CD4-positive, alpha-beta T cell treated with Interleukin-15 for 1 hour (primary cell): ENCODE data around the gene IFI27.
A peak's percentile ranks its signal among the peaks of the same experiment; 100 is the strongest.
"Not testable (repeated sequence)": the region's sequence is repeated elsewhere in the genome, so short reads cannot be mapped to it uniquely, and the experiment has no call there.

Experiments used
- DNase-seq: peaks from one replicate; pipeline ENCODE4 v3.0.0-alpha.2; 2020

The IFI27 gene

GRCh38 chr14:94126800-94127199 is 16.3 kb downstream of the IFI27 start:
- DNase-seq = no peak

- no peak for DNase-seq
These were observed 16.8 kb downstream of the IFI27 start for GRCh38 chr14:94127330-94127729.

- DNase-seq = no peak
These were observed 17.8 kb downstream of the IFI27 start for GRCh38 chr14:94128216-94128839.

- DNase-seq = peak; percentile 65
These were observed 18.7 kb downstream of the IFI27 start, which contains the start of gene IFI27L2 for GRCh38 chr14:94129111-94129757. IFI27L2 (minus strand) TSS chr14:94129604; CDS start chr14:94129564, 40 bp downstream.

GRCh38 chr14:94129758-94130414 is 19.4 kb downstream of the IFI27 start:
- DNase-seq = no peak

- DNase-seq = peak; percentile 59
These were observed 21.9 kb downstream of the IFI27 start for GRCh38 chr14:94132285-94132887.

- no peak for DNase-seq
These were observed 24.9 kb downstream of the IFI27 start for GRCh38 chr14:94135476-94135875.

- peak; percentile 77 for DNase-seq
These were observed 26.2 kb downstream of the IFI27 start for GRCh38 chr14:94136575-94137331.

GRCh38 chr14:94138251-94138650 is 27.7 kb downstream of the IFI27 start:
- no peak for DNase-seq

- no peak for DNase-seq
These were observed 28.5 kb downstream of the IFI27 start for GRCh38 chr14:94139006-94139405.

GRCh38 chr14:94139421-94139820 is 28.9 kb downstream of the IFI27 start:
- DNase-seq = no peak

- no peak for DNase-seq
These were observed 31.7 kb downstream of the IFI27 start for GRCh38 chr14:94142247-94142646.

GRCh38 chr14:94142836-94143235 is 32.3 kb downstream of the IFI27 start:
- no peak for DNase-seq

GRCh38 chr14:94143239-94143638 is 32.7 kb downstream of the IFI27 start:
- no peak for DNase-seq

GRCh38 chr14:94143711-94144110 is 33.2 kb downstream of the IFI27 start:
- DNase-seq = no peak

- DNase-seq = no peak
These were observed 34.2 kb downstream of the IFI27 start for GRCh38 chr14:94144765-94145164.

- DNase-seq = no peak
These were observed 35.5 kb downstream of the IFI27 start for GRCh38 chr14:94145902-94146527.

GRCh38 chr14:94152676-94153075 is 42.1 kb downstream of the IFI27 start:
- DNase-seq = no peak

GRCh38 chr14:94153750-94154342 is 43.3 kb downstream of the IFI27 start:
- no peak for DNase-seq

GRCh38 chr14:94156143-94156542 is 45.6 kb downstream of the IFI27 start:
- DNase-seq = not testable (repeated sequence)

GRCh38 chr14:94157197-94157596 is 46.7 kb downstream of the IFI27 start:
- no peak for DNase-seq
